Right lobe of liver (tissue), 6 donors: ENCODE data around the gene ACBD6. TPM values are rescaled to one million over a fixed set of nuclear protein-coding genes. Genes with fewer than 3 reads are reported as not detected.
"Not testable (repeated sequence)": the region's sequence is repeated elsewhere in the genome, so short reads cannot be mapped to it uniquely, and the experiment has no call there.

Experiments used
- ATAC-seq, 4 donors: fragments of 200-7000 bp; cut with Tn5 transposase; one replicate each; pipeline ENCODE4 v1.9.1; 2020; ENCODE audit warnings: mild to moderate bottlenecking in 4 of 4, moderate library complexity in 4 of 4
- DNase-seq, 3 donors: peaks; one replicate each; pipeline ENCODE4 v3.0.0-alpha.2; 2020
- H3K27ac ChIP-seq, 3 donors: fragments of 200-600 bp; one replicate each; pipeline ENCODE4 v1.8.0; 2022
- H3K27me3 ChIP-seq, 2 donors: fragments of 200-600 bp; one replicate each; pipeline ENCODE4 v1.8.0; 2022
- H3K36me3 ChIP-seq, 4 donors: fragments of 200-600 bp; sonication (generic) in 1 of 4; one replicate each; pipeline versions ENCODE4 v1.5.1 to v1.8.0; 2017 to 2022; ENCODE audit warnings: control low read depth in 1 of 4
- H3K4me1 ChIP-seq, 4 donors: fragments of 200-600 bp; sonication (generic) in 1 of 4; one replicate each; pipeline versions ENCODE4 v1.5.1 to v1.8.0; 2017 to 2022; ENCODE audit warnings: control low read depth in 1 of 4
- H3K4me3 ChIP-seq, 3 donors: fragments of 200-600 bp; one replicate each; pipeline ENCODE4 v1.8.0; 2022
- H3K9me3 ChIP-seq, 4 donors: fragments of 200-600 bp; sonication (generic) in 1 of 4; one replicate each; pipeline versions ENCODE4 v1.5.1 to v1.8.0; 2017 to 2022; ENCODE audit warnings: control low read depth in 1 of 4
- CTCF ChIP-seq, 4 donors: fragments of 200-600 bp in 3 of 4; fragments of 450-650 bp in 1 of 4; IDR thresholded peaks; one replicate each; pipeline versions ENCODE4 v1.5.1 to v1.8.0; 2016 to 2022; ENCODE audit warnings: antibody characterized with exemption in 4 of 4, mild to moderate bottlenecking in 2 of 4
- POLR2A ChIP-seq: fragments of 450-650 bp; IDR thresholded peaks from one replicate; pipeline ENCODE4 v1.6.1; 2017; ENCODE audit warnings: antibody characterized with exemption, mild to moderate bottlenecking
- WGBS: methylation state at CpG from one replicate; pipeline ENCODE4 v1.1.6; 2018; ENCODE audit warnings: low coverage, low lambda C conversion rate; ENCODE audit not compliant: insufficient coverage; ENCODE audit errors: missing lambda C conversion rate; 5-methylcytosine and 5-hydroxymethylcytosine counted together
- intact Hi-C, 2 donors: fragments of 100-400 bp; cut with DNase I; formaldehyde crosslinking; loops; one replicate each; pipeline versions ENCODE4 v1.11.2 to v1.14.1; 2022
- total RNA-seq, 6 experiments: library from RNA; depleted of rRNA in 2 of 6; stranded (reverse); fragments of >200 nt in 2 of 6; fragmentation: NEBNext Ultra II Directional in 3 of 6; extraction: Animal tissue kit (Norgen Biotek cat#: 25700) in 3 of 6; gene quantifications; one replicate each; pipeline versions ENCODE4 v1.1.0 to v1.2.4, GENCODE V29; 2016 to 2023
- donor health status: DM: no; HTN: yes; CAD: no.
- donor health status: DM: no; HTN: no; CAD: no.
- donor health status: DM: no; HTN: no; CAD: no.
- donor health status: DM: no; HTN: yes; CAD: no.
- donor health status: DM: no; HTN: yes; CAD: no.

Gene ACBD6
- total RNA-seq, 6 experiments from 2014 or later = 9.5 to 18.9 (median 11.5) TPM

- no peak for ATAC-seq
- H3K27ac ChIP-seq = no peak overlapping the region
- no peak for DNase-seq
- H3K27me3 ChIP-seq = no peaks in the 10 kb centered on the region
- TF ChIP-seq CTCF (IDR thresholded peaks at IDR 0.05) = no peak
- TF ChIP-seq POLR2A = no peak
- intact Hi-C loops = loop anchor here in 1 of 2 donors (10.0 kb wide), 1 partner anchor 158 kb away; no protein-coding TSS in a partner anchor
- H3K36me3 ChIP-seq = no peaks in the 10 kb centered on the region
- H3K4me3 ChIP-seq = no peak overlapping the region
- no peaks in the 10 kb centered on the region for H3K4me1 ChIP-seq
- H3K9me3 ChIP-seq = no peaks in the 10 kb centered on the region
- 80% methylated on average over 1 of the region's 4 CpGs for WGBS
Measured at GRCh38 chr1:180412583-180412982, 89.8 kb downstream of the ACBD6 start.

- H3K4me3 ChIP-seq, ATAC-seq, H3K36me3 ChIP-seq, H3K27me3 ChIP-seq, H3K27ac ChIP-seq, H3K4me1 ChIP-seq, DNase-seq, H3K9me3 ChIP-seq, intact Hi-C loops: not testable (repeated sequence)
- 100% methylated on average over 1 of the region's 1 CpG for WGBS
Measured at GRCh38 chr1:180408128-180408527, 94.2 kb downstream of the ACBD6 start.

GRCh38 chr1:180407051-180407450, 95.3 kb downstream of the ACBD6 start:
- ATAC-seq (no peak), DNase-seq (no peak)
- Histone ChIP-seq H3K4me3 (no peak overlapping the region), H3K27ac (no peak overlapping the region), H3K27me3 (no peaks in the 10 kb centered on the region), H3K36me3 (no peaks in the 10 kb centered on the region), H3K9me3 (no peaks in the 10 kb centered on the region), H3K4me1 (no peaks in the 10 kb centered on the region)
- TF ChIP-seq CTCF (IDR thresholded peaks at IDR 0.05) (no peak), POLR2A (no peak)
- intact Hi-C loops = no loop called here
- WGBS = 80% methylated on average over 2 of the region's 2 CpGs

GRCh38 chr1:180402551-180402950, 99.8 kb downstream of the ACBD6 start:
- H3K27me3 ChIP-seq = no peaks in the 10 kb centered on the region
- no peak overlapping the region for H3K27ac ChIP-seq
- WGBS = 100% methylated on average over 2 of the region's 6 CpGs
- H3K9me3 ChIP-seq = no peaks in the 10 kb centered on the region
- no peak for TF ChIP-seq POLR2A
- no peak for TF ChIP-seq CTCF (IDR thresholded peaks at IDR 0.05)
- intact Hi-C loops = no loop called here
- DNase-seq (no peak), ATAC-seq (no peak)
- H3K4me3 ChIP-seq = no peak overlapping the region
- H3K36me3 ChIP-seq = no peaks in the 10 kb centered on the region
- H3K4me1 ChIP-seq = no peaks in the 10 kb centered on the region

- Histone ChIP-seq H3K4me1 (no peaks in the 10 kb centered on the region), H3K36me3 (no peaks in the 10 kb centered on the region), H3K27ac (no peak overlapping the region), H3K4me3 (no peak overlapping the region), H3K27me3 (no peaks in the 10 kb centered on the region), H3K9me3 (no peaks in the 10 kb centered on the region)
- ATAC-seq (no peak), DNase-seq (no peak)
- 86% methylated on average over 1 of the region's 1 CpG for WGBS
- TF ChIP-seq CTCF (IDR thresholded peaks at IDR 0.05) = no peak
- TF ChIP-seq POLR2A = no peak
- intact Hi-C loops = no loop called here
Measured at GRCh38 chr1:180402001-180402400, 100.4 kb downstream of the ACBD6 start.
